ENCODE measurements around the gene TBX18.

DNA sequence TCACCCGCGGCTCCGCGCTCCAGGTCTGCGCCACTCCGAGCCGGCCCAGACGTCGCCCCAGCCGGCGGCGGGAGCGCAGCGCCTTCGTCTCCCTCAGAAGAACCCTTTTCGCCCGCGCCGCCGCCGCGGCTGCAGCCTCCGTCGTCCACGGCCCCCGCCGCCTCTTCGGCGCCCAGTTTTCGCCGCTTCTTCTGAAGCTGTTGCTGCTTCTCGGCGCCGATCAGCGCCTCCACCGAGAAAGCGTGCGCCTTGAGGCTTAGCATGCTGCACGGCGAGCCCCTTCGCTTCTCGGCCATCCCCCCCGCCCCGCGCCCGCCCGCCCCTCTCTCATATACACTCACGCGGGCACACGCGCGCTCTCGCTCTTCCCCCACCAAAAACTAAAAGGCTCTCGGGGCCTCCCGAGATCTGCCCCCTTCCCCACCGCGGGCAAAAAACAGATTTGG, 489 bp downstream of the TBX18 start:
- TF ChIP-seq, protein P1, sequence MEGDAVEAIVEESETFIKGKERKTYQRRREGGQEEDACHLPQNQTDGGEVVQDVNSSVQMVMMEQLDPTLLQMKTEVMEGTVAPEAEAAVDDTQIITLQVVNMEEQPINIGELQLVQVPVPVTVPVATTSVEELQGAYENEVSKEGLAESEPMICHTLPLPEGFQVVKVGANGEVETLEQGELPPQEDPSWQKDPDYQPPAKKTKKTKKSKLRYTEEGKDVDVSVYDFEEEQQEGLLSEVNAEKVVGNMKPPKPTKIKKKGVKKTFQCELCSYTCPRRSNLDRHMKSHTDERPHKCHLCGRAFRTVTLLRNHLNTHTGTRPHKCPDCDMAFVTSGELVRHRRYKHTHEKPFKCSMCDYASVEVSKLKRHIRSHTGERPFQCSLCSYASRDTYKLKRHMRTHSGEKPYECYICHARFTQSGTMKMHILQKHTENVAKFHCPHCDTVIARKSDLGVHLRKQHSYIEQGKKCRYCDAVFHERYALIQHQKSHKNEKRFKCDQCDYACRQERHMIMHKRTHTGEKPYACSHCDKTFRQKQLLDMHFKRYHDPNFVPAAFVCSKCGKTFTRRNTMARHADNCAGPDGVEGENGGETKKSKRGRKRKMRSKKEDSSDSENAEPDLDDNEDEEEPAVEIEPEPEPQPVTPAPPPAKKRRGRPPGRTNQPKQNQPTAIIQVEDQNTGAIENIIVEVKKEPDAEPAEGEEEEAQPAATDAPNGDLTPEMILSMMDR (IDR thresholded peaks at IDR 0.05) = no peak
- TF ChIP-seq POLR2A (IDR thresholded peaks at IDR 0.05) = no peak

All from adrenal gland (tissue), 5 donors.